ENCODE data around the gene PNPLA1.

Gene PNPLA1

GRCh38 chr6:36246506-36247268 is 23.2 kb upstream of the PNPLA1 start:
- DNase-seq (ENCODE audit: low read depth), result peak; percentile 31

DNA sequence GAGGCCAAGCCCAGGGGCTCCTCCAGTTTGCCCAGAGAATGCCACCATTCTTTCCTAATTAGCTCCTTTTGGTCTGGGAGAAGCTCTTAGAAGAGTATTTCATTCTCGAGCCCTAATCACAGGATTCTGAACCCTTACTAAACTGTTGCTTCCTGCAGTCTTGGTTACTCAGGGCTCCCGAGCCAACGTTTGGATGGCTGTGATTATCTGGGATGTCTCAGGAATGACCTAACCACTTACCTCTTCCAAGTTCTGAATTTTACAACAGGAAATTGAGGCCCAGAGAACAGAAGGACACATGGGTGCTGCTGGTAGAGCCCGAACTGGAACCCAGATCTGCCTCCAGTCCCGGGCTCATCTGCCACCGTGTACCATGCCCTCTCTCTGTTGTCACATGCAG is 22.2 kb upstream of the PNPLA1 start:
- no peak for DNase-seq (ENCODE audit: low read depth)

DNA sequence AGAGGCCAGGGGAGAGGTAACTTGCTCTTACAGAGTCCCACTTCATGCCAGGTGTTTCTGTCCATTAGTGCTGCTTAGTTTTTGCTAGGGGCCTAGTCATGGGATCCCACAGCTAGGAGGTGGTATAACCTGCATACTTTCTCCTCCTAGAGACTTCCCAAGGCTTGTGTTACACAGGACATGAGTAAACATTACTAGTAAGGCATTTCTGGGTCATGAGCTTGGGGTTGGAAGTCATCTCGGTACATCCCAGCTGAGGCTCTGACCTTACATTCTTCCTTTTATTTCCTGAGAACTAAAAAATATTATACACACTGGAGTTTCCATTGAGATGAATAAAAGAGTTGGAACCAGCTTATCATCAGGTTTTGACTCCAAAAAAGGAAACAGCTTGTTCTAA is 20.9 kb upstream of the PNPLA1 start:
- peak; percentile 41 for DNase-seq (ENCODE audit: low read depth)

DNA sequence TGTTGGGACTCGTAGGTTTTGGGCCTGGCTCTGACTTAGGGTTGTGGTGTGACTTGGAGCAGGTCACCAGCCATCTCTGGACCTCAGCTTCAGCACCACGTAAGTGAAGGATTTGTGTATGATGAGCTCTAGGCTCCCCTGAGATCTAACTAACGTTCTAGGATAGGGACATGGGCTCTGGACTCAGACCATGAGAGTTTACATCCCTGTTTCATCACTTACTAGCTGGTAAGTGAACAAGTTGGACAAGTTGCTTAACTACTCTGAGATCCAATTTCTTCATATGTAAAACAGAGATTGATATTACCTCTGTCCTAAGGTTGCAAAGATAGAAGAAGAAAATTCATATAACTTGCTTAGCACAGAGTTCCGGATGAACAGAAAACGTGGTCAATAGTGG is 20.3 kb upstream of the PNPLA1 start:
- no peak for DNase-seq (ENCODE audit: low read depth)

- no peak for DNase-seq (ENCODE audit: low read depth)
These were observed 17.9 kb upstream of the PNPLA1 start for GRCh38 chr6:36252005-36252404.

GRCh38 chr6:36263390-36264000 is 6.4 kb upstream of the PNPLA1 start:
- DNase-seq (ENCODE audit: low read depth), result no peak

DNA sequence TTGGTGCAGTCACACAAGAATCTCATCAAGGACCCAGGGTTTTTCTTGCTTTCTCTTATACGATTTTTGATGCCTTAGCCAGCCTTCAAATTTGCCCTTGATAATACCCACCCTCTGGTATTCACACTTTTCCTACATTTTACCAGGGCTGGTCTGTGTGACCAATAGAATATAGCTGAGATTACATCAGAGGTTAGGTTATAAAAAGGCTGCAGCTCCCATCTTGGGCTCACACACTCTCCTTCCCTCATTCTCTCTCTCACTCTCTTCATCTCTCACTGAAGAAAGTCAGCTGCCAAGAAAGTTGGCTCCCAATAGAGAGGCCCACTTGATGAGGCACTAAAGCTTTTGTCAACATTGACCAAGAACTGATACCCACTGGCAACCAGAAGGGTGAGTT is 4.1 kb upstream of the PNPLA1 start:
- DNase-seq (ENCODE audit: low read depth), result no peak

- DNase-seq (ENCODE audit: low read depth), result no peak
These were observed 2.8 kb upstream of the PNPLA1 start for GRCh38 chr6:36266913-36267644.

DNA sequence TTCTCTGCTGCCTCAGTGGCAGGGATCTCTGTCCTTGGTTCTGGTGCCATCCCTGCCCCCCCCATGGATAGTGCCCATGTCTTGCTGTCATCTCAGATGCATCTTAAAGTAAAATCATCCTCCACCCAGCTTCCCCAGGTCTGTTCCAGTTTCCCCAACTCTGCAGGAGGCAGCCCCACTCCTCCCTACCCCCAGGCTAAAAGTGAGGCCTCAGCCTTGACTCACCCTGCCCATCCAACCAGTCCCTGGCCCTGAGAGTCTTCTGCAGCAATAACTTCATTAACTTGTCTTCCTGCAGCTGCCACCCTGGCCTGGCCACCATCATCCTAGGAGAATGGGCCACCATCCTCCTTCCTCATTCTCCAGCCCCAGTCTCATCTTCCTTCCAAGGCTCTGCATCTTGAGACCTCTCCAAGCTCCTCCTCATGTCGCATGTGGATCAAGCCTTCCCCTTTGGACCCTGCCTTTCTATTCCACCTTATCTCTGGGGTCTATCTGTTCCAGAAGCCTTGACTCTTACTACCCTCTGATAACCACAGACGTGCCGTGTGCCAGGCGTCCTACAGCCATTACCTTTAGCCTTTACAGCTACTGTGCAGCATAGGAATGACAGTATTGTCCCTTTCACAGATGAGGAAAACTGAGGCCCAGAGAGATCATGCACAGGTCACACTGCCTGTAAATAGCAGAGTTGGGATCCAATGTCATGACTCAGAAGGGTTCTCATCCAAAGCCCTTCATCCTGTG is 2.0 kb upstream of the PNPLA1 start:
- no peak for DNase-seq (ENCODE audit: low read depth)

- peak; percentile 64 for DNase-seq (ENCODE audit: low read depth)
These were observed 1.2 kb upstream of the PNPLA1 start for GRCh38 chr6:36268478-36269275.

DNA sequence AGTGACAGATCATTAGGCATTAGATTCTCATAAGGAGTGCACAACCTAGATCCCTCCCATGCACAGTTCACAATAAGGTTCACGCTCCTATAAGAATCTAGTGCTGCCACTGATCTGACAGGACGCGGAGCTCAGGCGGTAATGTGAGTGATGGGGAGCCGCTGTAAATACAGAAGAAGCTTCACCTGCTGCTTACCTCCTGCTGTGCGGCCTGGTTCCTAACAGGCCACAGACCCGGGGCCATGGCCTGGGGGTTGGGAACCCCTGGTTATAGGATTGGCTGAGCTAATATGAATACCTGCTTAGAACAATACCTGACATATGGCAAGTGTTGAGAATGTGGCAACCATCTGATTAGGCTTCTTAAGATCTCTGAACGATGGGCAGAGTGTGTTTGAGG is 2.4 kb downstream of the PNPLA1 start:
- DNase-seq (ENCODE audit: low read depth), result no peak

DNA sequence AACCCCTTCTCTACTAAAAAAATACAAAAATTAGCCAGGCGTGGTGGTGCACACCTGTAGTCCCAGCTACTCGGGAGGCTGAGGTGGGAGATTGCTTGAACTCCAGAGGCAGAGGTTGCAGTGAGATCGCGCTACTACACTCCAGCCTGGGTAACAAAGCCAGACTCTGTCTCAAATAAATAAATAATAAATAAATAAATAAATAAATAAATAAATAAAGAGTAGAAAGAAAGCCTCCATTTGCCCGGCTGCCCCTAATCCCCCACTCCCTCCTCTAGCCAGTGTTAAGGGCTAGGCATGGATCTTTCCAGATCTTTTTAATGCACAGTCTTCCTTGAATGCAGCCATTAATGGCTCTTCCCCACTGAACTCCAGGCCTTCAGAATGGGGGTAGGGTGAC is 3.2 kb downstream of the PNPLA1 start:
- no peak for DNase-seq (ENCODE audit: low read depth)

DNA sequence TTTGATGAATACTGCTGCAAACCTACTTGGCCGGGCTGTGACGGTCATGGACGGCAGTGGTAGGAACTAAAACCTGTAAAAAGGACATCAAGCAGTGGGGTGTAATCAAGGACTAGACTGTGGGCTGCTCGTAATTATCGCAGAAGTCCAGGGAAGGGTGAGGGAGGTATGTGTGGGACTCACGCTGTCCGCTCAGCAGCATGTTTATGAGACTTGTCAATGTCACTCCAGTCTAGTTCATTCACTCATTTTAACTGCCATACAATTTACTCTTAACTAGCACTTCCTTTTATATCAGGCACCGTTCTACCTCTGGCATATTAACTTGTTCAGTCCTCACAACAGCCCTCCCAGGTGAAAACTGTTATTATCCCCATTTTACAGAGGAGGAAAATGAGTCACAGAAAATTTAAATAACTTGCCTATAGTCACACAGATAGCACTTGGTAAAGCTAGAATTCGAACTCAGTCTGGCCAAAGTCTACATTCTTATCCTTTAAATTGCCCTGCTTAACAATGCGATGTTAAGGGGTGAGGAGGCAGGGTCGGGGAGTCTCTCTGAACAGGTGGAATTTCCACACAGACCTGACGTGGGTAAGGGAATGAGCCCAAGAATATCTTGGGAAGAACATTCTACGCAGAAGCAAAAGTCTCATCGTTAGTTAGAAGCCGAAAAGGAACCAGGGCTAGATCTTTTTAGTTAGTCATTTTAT is 4.1 kb downstream of the PNPLA1 start:
- DNase-seq (ENCODE audit: low read depth), result no peak

GRCh38 chr6:36276581-36277536 is 7.0 kb downstream of the PNPLA1 start:
- no peak for DNase-seq (ENCODE audit: low read depth)

GRCh38 chr6:36277946-36278470 is 8.1 kb downstream of the PNPLA1 start:
- DNase-seq (ENCODE audit: low read depth), result peak; percentile 51

GRCh38 chr6:36280467-36280866 is 10.6 kb downstream of the PNPLA1 start:
- no peak for DNase-seq (ENCODE audit: low read depth)

GRCh38 chr6:36280983-36281382 is 11.1 kb downstream of the PNPLA1 start:
- no peak for DNase-seq (ENCODE audit: low read depth)

DNA sequence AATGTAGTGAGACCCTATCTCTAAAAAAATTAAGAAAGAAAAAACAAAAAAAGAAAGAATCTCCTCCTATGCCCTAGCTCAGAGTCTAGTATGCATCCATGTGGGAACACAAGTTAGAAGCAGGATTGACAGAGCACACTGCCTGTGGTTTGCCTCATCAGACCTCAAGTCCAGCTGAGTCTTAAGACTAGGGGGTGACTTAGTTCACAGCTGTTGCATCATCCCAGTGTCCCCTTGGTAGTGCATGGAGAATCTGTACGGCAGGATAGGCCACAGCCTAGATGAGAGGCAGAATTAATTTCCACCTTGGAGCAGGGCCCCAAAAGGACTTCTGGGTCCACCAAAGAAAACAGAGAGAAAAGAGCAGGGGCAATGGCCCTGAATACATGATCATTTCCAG is 13.7 kb downstream of the PNPLA1 start:
- no peak for DNase-seq (ENCODE audit: low read depth)

GRCh38 chr6:36284359-36284758 is 14.5 kb downstream of the PNPLA1 start:
- DNase-seq (ENCODE audit: low read depth), result no peak
